GM19395 (cell line): ENCODE data around the gene GRAMD1B.

ENCODE experiments used
- ATAC-seq: cut with Tn5 transposase; IDR thresholded peaks from one replicate; pipeline ENCODE4 v1.9.1; 2021; ENCODE audit warnings: mild to moderate bottlenecking, moderate library complexity; ENCODE audit not compliant: unreplicated experiment

GRAMD1B gene

GRCh38 chr11:123429913-123430720, at the start of gene GRAMD1B:
TSS of gene GRAMD1B (plus strand) at chr11:123430269. CDS start at chr11:123430793, 524 bp downstream.
- peak; percentile 72 for ATAC-seq

DNA sequence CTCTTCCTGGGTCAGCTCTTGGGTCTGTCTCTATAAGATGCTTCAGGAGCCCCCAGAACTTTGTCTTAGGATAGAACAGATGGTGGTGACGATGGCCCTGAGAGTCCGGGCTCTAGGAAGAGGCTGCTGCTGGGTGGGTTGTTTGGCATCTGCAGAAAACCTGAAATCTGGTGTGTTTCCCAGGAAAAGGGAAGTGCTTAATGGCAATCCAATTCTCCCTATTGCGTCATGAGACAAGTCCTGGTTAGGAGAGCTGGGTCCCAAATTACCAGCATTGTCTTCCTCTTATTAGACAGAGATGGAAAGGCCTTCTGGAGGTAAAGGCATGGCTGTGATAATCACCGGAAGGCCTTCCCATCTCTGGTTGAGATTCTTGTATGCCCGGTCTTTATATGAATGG, 48.9 kb upstream of the GRAMD1B start:
- ATAC-seq, result no peak

DNA sequence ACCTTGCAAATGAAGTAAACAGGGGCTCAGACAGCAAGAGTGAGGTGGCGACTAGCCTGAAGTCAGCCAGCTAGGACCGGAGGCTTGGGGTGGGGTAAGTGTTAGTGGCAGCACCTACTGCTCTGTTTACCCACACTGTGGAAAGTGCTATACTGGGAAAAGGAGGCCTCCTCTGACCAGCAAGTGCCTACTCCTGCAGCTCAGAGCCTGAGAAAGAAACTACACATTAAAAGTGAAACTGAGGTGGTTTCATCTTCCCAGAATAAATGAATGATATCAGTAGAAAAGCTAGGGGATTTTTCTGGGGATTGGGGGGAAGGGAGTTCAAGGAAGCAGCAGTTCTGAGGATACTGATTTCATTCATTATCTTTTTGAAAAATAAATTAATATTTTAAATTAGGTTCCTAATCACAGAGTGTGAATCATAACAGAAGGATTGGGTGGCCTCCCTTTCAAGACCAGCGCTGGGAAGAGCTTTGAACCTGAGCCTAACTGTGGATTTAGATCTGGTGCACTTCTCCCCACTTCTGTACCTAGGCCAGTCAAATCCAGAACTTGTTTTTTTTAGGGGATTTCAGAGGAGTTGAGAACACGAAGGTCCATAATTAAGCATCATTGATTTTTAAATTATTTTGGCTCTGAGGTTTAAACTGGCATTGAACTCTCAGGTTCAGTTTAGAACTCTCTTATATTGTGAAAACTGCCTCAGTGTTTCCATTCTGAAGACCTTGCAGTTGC, 48.1 kb upstream of the GRAMD1B start:
- peak; percentile 76 for ATAC-seq

- ATAC-seq, result no peak
Observed at GRCh38 chr11:123382555-123383074, 47.5 kb upstream of the GRAMD1B start.

- ATAC-seq, result no peak
Observed at GRCh38 chr11:123384116-123384515, 46.0 kb upstream of the GRAMD1B start.

DNA sequence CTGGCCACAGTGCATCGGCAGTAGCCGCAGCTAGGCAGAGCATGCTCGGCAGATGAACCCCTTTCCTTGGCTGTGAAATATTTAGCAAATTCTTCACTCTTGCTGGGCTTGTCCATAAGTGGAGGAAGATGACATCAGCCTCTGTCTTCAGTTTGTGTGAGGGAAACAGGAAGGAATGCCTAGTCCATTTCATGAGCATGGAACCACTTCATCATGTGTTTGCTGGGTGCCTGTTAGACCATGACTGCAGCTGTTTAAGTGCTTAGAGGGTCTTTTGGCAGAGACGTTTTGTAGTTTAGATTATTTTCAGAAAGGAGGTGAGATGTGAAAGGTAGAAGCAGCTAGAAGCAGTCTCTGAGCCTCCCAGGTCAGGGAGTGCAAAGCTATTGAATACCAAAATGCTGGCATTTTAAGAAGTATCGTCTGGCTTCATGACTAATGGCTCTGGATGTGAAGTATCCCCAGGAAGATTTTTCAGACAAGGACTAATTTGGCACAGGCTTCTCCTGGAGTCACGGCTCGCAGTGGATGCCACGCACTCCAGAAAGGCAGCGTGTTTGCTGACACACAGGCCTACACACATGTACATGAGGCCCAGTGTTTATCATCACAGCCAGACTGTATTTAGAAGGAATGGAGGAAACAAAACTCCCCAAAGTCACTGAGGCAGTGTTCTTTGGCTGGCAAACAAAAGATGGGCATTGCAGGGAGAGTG, 43.1 kb upstream of the GRAMD1B start:
- no peak for ATAC-seq

GRCh38 chr11:123388640-123389039, 41.4 kb upstream of the GRAMD1B start:
- ATAC-seq, result no peak

- ATAC-seq, result no peak
Observed at GRCh38 chr11:123390146-123390545, 39.9 kb upstream of the GRAMD1B start.

GRCh38 chr11:123391646-123392348, 38.3 kb upstream of the GRAMD1B start:
- ATAC-seq, result no peak

DNA sequence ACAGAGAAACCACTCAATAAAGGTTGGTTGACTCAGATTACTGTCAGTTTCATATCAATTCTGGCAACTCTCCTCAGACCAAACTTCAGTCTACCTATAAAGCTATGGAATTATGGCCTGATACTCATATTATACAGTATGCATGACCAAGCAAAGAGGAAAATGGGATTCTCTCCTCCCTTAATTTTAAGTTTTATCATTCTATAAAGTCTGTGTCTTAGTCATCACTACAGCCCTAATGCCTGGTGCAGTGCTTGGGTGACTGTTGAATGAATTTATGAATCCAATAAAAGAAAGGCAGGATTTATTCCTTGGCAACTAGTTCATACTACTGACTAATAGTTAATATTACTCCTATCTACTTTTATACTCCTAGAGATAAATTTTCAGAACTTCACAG, 37.6 kb upstream of the GRAMD1B start:
- no peak for ATAC-seq

DNA sequence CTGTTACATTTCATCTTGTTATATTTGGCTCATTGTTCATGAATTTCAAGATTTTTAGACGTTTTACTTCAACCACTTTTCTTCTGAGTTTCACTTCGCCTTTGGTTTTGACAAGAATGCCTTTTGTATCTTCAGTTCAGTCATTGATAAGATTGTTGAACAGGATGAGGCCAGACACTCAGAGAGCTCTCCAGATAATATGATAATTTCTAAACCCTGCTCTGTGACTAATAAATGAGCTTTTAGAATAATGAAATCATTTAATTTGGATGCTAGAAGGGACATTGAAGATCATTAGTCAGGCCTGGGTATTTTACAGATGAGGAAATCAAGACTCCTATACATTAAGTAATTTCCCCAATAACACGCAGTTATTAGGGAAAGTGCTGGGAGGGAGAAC, 37.2 kb upstream of the GRAMD1B start:
- ATAC-seq, result peak; percentile 57

GRCh38 chr11:123393312-123393927, 36.6 kb upstream of the GRAMD1B start:
- ATAC-seq, result no peak

DNA sequence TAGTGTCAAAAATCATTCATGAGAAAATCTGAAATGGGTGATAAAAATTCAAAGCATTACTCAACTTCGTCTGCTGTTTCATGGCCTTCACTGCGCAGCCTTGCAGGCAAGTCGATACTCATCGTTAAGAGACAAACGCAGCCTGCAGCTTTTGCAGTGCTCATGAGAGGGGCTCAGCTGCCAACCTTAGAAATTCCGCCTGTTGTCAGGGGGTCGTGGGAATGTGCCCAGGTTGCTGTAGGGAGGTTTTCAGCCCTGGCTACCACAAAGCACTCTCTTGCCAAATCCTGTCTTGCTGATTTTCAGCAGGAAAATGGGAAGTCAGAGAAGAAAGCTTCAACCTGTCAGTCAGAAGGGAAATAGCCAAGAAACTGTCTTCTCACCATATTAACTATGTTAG, 25.4 kb upstream of the GRAMD1B start:
- no peak for ATAC-seq

DNA sequence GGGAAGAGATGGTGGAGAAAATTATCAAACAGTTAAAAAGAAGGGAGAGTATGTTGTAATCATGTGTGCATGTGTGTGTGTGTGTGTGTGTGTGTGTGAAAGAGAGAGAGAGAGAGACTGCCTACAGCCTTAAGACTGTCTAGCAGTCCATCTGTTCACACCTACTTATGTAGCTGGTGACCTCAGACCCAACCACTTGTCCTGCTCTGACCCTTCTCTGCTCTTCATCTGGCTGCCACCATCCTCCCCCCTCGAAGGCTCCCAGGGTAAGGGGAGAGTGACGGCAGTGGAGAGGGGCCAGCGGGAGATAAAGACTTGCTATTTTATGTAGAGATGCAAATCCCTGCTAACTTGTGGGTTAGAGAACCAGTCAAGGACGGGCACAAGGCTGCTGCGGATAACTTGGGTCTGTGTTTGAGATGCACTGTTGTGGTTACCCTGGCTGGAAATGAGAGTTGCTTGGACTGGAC, 24.9 kb upstream of the GRAMD1B start:
- no peak for ATAC-seq

DNA sequence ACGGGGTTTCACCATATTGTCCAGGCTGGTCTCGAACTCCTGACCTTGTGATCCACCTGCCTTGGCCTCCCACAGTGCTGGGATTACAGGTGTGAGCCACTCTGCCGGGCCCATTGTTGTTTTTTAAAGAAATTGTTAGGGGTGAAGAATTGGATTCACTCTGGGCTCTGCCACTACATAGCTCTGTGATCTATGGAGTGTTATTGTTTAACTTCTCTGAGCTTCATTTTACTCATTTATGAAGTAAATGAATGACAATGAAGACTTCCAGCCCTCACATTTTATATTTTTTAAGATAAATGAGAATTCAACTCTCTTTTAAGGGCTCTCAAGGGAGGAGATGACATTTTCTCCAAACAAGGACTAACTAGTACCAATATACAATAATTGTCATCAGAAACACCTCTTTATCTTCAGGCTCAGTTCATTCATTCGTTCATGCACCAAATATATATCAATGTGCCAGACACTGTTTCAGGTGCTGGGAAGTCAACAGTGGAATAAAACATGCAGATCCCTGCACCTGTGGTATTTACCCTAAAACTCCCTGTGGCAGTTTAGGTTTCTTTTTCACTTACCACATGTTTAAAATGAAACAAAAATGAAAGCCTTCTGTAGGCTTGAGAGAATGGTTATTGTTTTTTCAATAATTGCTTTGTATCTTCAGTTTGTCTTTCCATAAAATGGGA, 23.5 kb upstream of the GRAMD1B start:
- peak; percentile 64 for ATAC-seq

- peak; percentile 60 for ATAC-seq
Observed at GRCh38 chr11:123407130-123407995, 22.7 kb upstream of the GRAMD1B start.

DNA sequence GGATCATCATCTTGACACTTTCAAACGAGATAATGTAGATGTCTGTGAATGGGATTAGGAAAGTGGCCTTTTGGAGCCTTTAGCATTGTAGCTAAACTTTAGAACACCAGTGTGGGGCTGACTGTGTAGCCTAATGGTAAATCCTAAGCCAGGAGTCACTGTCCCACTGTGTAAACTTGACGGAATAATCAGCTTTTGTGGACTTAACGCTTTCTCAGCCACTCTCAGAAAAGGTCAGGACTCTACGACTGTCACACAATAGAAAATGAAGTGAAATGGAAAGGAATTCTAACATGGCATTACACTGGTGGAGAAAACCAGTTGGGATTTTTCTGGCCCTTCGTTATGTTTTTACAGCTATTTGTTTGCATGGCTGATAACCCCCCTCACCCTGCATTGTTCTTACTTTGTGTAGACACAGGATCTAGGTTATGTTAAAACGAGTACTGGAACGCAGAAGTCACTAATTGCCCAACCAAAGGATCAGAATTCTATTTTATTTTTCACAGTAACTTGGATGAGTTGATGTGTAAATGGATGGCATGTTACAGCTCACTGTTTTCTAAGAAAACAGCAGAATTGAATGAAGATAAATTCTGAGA, 22.0 kb upstream of the GRAMD1B start:
- ATAC-seq, result no peak
